Glutamatergic neuron (in vitro differentiated cells): ENCODE measurements around the gene CEP19. TPM values are rescaled to one million over a fixed set of nuclear protein-coding genes. Genes with fewer than 3 reads are reported as not detected.

Experiments used
- DNase-seq: peaks from one replicate; pipeline ENCODE4 v3.0.0; 2022
- H3K27ac Mint-ChIP-seq: one replicate; pipeline ENCODE4 v1.8.0; 2020; ENCODE audit warnings: mild to moderate bottlenecking, mixed read lengths, inconsistent platforms; ENCODE audit not compliant: unreplicated experiment
- H3K27me3 Mint-ChIP-seq: one replicate; pipeline ENCODE4 v1.8.0; 2020; ENCODE audit warnings: mild to moderate bottlenecking, moderate library complexity, mixed read lengths, inconsistent platforms; ENCODE audit not compliant: unreplicated experiment
- H3K36me3 Mint-ChIP-seq: one replicate; pipeline ENCODE4 v1.8.0; 2020; ENCODE audit warnings: mild to moderate bottlenecking, mixed read lengths, inconsistent platforms; ENCODE audit not compliant: unreplicated experiment
- H3K4me1 Mint-ChIP-seq: one replicate; pipeline ENCODE4 v1.8.0; 2020; ENCODE audit warnings: mild to moderate bottlenecking, low read depth, mixed read lengths, inconsistent platforms; ENCODE audit not compliant: unreplicated experiment
- H3K4me3 Mint-ChIP-seq: one replicate; pipeline ENCODE4 v1.8.0; 2020; ENCODE audit warnings: mild to moderate bottlenecking, mixed read lengths, inconsistent platforms; ENCODE audit not compliant: unreplicated experiment
- H3K9me3 Mint-ChIP-seq: one replicate; pipeline ENCODE4 v1.8.0; 2020; ENCODE audit warnings: mild to moderate bottlenecking, moderate library complexity, mixed read lengths, inconsistent platforms; ENCODE audit not compliant: unreplicated experiment
- total RNA-seq: library from RNA; stranded (reverse); fragmentation: NEBNext Ultra II Directional; extraction: Animal tissue kit (Norgen Biotek cat#: 25700); gene quantifications from one replicate; pipeline ENCODE4 v1.2.1, GENCODE V29; 2021; ENCODE audit not compliant: unreplicated experiment
- TF ChIP-seq, protein P1 (sequence below): fragments of 200-600 bp; sonication (generic); IDR thresholded peaks from one replicate; pipeline ENCODE4 v1.5.0; 2021; ENCODE audit not compliant: partially characterized antibody, unreplicated experiment

The CEP19 gene
- total RNA-seq, 1 donor from 2014 or later, result 3.3 TPM

- TF ChIP-seq, protein P1, sequence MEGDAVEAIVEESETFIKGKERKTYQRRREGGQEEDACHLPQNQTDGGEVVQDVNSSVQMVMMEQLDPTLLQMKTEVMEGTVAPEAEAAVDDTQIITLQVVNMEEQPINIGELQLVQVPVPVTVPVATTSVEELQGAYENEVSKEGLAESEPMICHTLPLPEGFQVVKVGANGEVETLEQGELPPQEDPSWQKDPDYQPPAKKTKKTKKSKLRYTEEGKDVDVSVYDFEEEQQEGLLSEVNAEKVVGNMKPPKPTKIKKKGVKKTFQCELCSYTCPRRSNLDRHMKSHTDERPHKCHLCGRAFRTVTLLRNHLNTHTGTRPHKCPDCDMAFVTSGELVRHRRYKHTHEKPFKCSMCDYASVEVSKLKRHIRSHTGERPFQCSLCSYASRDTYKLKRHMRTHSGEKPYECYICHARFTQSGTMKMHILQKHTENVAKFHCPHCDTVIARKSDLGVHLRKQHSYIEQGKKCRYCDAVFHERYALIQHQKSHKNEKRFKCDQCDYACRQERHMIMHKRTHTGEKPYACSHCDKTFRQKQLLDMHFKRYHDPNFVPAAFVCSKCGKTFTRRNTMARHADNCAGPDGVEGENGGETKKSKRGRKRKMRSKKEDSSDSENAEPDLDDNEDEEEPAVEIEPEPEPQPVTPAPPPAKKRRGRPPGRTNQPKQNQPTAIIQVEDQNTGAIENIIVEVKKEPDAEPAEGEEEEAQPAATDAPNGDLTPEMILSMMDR, result no peak
- Mint-ChIP-seq H3K36me3 (no peaks in the 10 kb centered on the region), H3K27ac (no peak overlapping the region), H3K27me3 (no peaks in the 10 kb centered on the region), H3K9me3 (no peaks in the 10 kb centered on the region), H3K4me1 (peaks cover 9% of the 10 kb centered on the region), H3K4me3 (no peak overlapping the region)
- no peak for DNase-seq
Measured at GRCh38 chr3:196689941-196690660, 21.9 kb downstream of the CEP19 start.

- DNase-seq, result no peak
- H3K4me3 Mint-ChIP-seq, result no peak overlapping the region
- H3K9me3 Mint-ChIP-seq, result peaks cover 2% of the 10 kb centered on the region
- TF ChIP-seq, protein P1, result no peak
- H3K4me1 Mint-ChIP-seq, result peaks cover 9% of the 10 kb centered on the region
- no peaks in the 10 kb centered on the region for H3K36me3 Mint-ChIP-seq
- peak overlapping the region; percentile 33 for H3K27ac Mint-ChIP-seq
- H3K27me3 Mint-ChIP-seq, result peaks cover 2% of the 10 kb centered on the region
Measured at GRCh38 chr3:196688349-196688748, 23.7 kb downstream of the CEP19 start.

- DNase-seq, result no peak
- Mint-ChIP-seq H3K9me3 (peaks cover 2% of the 10 kb centered on the region), H3K4me1 (peaks cover 9% of the 10 kb centered on the region), H3K36me3 (peaks cover 6% of the 10 kb centered on the region), H3K4me3 (no peak overlapping the region), H3K27ac (no peak overlapping the region), H3K27me3 (peaks cover 2% of the 10 kb centered on the region)
- TF ChIP-seq, protein P1, result no peak
Measured at GRCh38 chr3:196686436-196686835, 25.6 kb downstream of the CEP19 start.

DNA sequence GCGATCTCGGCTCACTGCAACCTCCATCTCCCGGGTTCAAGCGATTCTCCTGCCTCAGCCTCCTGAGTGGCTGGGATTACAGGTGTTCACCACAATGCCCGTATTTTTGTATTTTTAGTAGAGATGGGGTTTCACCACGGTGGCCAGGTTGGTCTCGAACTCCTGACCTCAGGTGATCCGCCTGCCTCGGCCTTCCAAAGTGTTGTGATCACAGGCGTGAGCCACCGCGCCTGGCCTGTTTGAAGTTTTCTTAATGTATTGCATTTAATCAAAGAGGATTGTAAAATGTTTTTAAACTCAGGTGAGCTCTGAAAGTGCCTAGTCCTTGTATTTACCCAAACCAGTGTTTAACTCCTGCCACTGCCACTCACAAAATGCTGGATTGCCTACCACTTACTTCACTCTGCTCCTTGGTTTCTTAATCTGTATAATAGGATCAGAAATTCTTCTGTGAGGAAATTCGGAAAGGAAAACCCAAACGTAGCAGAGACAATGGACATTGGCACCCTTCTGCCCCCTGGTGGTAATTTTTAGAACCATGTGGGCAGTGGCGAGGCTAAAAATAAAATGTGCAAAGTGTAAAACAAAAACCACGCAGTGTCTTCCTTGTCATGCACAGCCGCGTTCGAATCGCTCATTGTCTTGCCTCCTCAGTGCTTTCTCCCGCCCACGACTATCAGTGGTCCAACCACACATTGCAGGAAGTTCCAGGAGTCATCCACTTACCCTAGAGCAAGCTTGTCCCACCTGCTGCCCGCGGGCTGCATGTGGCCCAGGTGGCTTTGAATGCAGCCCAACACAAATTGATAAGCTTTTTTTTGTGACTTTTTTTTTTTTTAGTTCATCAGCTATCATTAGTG is 27.3 kb downstream of the CEP19 start:
- Mint-ChIP-seq H3K27me3 (peaks cover 2% of the 10 kb centered on the region), H3K36me3 (peaks cover 6% of the 10 kb centered on the region), H3K27ac (no peak overlapping the region), H3K9me3 (peaks cover 2% of the 10 kb centered on the region), H3K4me3 (no peak overlapping the region), H3K4me1 (peaks cover 9% of the 10 kb centered on the region)
- TF ChIP-seq, protein P1, result peak; percentile 94
- DNase-seq, result peak; percentile 65

DNA sequence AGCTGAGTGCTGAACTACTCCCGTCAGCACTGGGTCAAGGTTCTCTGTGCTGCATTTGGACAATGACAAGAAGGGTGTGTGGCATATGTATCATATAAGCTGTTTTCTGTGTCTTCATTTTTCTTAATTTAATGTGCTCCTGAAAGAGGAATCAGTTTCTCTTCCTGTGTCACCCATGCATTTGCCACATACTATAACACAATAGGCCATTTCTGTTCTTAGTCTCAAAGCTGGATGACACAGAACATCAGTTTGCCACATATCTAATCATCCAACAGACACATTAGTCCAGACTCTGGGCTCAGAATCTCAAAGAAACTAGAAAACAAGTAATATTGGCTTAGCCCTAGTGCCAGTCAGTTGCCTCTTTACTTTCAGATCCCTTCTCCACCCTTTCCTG is 34.1 kb downstream of the CEP19 start:
- Mint-ChIP-seq H3K27ac (no peak overlapping the region), H3K4me3 (no peak overlapping the region), H3K9me3 (no peaks in the 10 kb centered on the region), H3K36me3 (peaks cover 6% of the 10 kb centered on the region), H3K27me3 (no peaks in the 10 kb centered on the region), H3K4me1 (no peaks in the 10 kb centered on the region)
- TF ChIP-seq, protein P1, result no peak
- DNase-seq, result no peak
